Suprapubic skin (tissue), 3 donors: ENCODE measurements around the gene VAMP5.

Experiments used
- CTCF ChIP-seq, 2 donors: fragments of 200-600 bp in 1 of 2; fragments of 450-650 bp in 1 of 2; sonication (generic) in 1 of 2; IDR thresholded peaks; one replicate each; pipeline ENCODE4 v1.5.1; 2016 to 2019; ENCODE audit warnings: antibody characterized with exemption in 2 of 2, mild to moderate bottlenecking in 1 of 2, moderate library complexity in 1 of 2
- POLR2AphosphoS5 ChIP-seq, 3 donors: sonication (generic); formaldehyde crosslinking; IDR thresholded peaks; one replicate each; pipeline ENCODE4 v1.6.1; 2017; ENCODE audit warnings: antibody characterized with exemption in 3 of 3

GRCh38 chr2:85613717-85614515, 29.7 kb downstream of the VAMP5 start:
- TF ChIP-seq CTCF (IDR thresholded peaks at IDR 0.05) (no peak), POLR2AphosphoS5 (IDR thresholded peaks at IDR 0.05) (no peak)
